CD4-positive, alpha-beta T cell treated with Interleukin-2 at 100 ng/mL for 4 hours (primary cell): ENCODE measurements around the gene PWP1.

Source experiments
- DNase-seq: peaks from one replicate; pipeline ENCODE4 v3.0.0-alpha.2; 2020; ENCODE audit warnings: low spot score

PWP1 gene

DNA sequence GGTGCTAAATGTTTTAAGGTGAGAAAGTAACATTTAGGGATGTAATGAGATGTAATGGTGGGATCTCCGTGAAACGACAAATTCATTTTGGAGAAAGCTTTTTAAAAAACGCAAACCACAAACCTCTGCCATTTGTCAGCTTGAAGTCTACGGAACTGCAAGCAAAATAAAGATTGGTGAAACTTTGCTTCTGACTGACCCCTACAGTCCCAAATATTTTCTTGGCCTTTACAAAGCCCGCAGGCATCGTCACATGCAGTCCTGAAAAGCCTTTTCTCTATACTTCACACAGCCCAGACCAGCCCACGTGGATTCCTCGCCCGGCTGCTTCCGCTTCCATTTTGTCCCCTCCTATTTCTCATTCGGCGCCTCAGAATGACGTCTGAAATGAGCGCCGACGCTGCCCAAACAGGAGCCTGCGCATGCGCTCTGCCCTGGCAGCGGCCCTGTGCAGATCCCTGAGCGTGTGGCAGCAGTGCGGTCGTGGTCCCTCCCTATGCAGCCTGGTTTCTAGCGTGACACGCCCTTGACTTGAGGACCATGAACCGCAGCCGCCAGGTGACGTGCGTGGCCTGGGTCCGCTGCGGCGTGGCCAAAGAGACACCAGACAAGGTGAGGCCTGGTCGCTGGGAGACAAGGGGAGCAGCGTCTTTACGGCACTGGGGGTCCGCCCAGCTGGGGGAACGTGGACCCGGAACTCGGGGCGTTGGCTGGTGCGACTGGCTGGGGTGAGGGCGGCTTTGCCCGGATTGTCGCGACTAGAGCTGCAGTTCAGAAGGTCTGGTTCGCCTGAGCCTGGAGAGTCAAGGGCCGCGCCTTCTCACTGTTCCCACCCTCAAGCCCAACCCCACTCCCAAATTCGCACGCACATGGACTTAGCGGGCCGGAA, at the start of gene PWP1:
Gene PWP1 (plus strand): TSS at position 440 of the 889 bp plus-strand sequence. CDS start 101 bp downstream, at position 541.
- DNase-seq: peak; percentile 96

DNA sequence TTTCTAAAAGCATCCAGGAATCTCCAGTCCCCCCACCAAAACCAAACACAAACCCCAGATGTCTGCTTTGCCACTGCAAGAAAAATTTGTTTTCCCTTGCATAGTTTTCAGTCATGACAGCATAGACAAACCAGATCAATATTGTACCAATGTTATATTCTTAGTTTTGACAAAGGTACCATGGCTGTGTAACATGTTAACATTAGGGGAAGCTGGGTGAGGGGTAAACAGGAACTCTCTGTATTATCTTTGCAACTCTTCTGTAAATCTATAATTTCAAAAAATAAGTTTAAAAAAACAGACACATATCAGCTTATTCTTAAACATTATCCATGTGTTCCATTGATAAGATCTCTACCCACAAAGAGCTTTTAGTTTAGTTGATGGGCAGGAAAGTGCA, 44.4 kb upstream of the PWP1 start:
- DNase-seq: no peak

DNA sequence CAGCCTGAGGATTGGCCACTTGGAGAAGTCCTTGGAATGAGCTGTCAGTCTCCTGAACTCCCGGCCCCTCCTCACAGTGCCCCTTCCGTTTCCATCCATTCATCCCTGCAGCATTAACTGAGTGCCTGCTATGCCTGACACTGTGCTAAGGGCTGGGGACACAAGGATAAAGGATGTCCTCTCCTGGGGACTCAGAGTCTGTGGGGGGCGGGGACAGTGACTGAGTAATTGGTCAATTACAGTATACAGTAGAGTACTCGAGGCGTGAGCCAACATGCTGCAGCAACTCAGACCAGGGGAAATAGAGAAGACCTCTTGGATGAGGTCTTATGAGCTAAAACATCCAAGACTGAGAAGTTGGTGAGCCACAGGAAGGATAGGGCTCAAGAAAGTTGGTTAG, 43.4 kb upstream of the PWP1 start:
- no peak for DNase-seq

GRCh38 chr12:107645630-107646333, 39.8 kb upstream of the PWP1 start:
- DNase-seq: no peak

DNA sequence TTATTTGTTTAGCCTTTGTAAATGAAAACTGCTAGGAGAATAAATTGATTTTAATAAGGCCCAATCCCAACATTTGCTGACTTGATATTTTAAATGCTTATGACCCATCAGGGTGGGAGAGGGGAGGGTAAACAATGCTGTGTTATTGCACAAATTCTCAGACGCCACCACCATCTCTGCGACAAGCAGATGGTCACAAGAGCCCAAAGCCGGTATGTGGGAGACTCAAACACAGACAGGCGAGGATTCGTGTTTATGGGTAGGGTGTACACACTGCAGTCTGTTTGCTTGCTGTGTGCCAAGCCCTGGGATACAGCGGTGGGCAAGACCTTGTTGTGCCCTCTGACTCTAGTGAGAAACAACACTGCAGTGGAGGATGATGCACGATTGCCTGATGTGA, 39.2 kb upstream of the PWP1 start:
- no peak for DNase-seq

GRCh38 chr12:107649661-107650061, 35.9 kb upstream of the PWP1 start:
- DNase-seq: no peak

GRCh38 chr12:107650977-107651376, 34.6 kb upstream of the PWP1 start:
- no peak for DNase-seq

DNA sequence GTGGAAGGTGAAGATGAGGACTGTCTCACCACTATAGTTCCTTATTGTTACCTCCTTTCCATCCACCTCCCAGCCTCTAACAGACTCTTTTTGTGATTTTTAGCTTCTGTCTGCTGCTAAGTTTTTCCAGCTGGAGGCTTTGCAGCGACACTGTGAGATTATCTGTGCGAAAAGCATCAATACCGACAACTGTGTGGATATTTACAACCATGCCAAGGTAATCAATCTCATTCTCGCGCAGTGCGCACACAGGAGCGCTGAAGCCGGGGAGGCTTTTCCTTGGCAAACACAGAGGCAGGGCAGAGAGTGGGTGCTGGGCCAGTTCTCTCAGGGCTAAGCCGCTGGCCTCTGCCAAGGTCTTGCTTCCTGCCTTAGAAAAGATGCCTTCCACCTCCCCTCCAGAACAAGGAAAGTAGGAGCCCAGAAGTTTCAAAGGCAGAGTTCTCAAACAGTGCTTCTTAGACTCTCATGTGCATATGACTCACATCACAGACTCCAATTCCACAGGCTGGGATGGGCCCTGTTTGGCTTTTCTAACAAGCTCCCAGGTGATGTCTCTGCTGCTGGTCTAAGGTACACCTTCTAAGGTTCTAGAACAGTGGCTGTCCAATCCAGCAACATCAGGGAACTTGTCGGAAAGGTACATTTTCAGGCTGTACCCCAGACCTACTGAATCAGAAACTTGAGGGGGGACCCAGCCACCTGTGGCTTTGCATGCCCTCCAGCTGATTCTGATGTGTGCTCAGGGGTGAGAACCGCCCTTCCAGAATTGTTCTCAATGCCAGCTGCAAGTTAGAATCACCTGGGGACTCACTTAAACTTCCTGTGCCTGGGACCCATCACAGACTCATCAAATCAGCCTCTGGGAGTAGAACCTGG, 33.8 kb upstream of the PWP1 start:
- DNase-seq: no peak

- DNase-seq: no peak
Observed at GRCh38 chr12:107653519-107653918, 32.1 kb upstream of the PWP1 start.

DNA sequence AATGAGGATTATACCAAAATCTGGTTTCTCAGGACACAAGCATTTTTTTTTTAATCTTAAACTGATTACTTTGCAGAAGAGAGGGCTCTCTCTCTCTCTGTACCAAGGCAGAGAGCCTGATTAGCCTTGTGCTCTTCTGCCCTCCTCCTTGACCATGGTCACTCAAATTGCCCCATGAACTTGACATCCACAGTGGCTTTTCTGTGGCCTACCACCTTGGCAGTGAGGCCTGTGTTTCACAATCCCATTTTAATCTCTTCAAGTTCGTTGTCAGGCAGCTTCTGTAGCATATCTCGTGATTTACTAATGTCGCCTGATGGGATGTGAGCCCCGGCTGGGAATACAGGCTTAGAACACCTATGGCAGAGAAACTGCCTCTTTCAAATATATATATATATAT, 30.7 kb upstream of the PWP1 start:
- DNase-seq: no peak

- no peak for DNase-seq
Observed at GRCh38 chr12:107655281-107656065, 30.1 kb upstream of the PWP1 start.

DNA sequence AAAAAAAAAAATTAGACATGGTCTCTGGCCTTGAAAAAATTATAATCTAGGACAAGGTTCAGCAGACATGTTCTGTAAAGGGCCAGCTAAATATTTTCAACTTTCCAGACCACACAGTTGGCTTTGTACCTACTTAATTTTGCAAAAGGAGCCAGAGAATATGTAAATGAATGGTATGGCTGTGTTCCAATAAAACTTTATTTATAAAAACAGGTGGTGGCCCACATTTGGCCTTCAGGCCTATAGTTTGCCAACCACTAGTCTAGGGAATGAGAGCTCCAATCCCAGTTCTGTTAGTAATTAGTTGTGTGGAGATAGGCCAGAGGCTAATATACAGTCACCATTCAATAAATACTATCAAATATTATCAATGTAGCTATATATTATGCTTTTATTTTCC, 29.3 kb upstream of the PWP1 start:
- DNase-seq: no peak

DNA sequence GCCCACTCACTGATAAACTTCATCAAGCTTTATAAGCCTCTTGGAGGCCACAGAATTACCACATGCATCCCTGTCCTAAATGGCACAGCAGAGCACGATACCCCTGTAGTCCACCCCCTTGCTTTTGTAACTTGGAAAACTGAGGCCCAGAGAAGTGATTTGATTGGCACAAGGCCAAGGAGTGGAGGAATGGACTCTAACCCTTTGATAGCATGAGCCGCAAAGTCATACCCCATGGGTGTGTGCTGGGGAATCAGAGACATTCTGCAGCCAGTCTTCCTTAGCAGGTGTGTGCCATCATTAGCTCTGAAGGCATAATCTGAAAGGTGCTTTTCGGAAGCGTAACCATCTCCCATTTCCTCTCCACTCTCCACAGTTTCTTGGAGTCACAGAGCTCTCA, 28.5 kb upstream of the PWP1 start:
- no peak for DNase-seq

DNA sequence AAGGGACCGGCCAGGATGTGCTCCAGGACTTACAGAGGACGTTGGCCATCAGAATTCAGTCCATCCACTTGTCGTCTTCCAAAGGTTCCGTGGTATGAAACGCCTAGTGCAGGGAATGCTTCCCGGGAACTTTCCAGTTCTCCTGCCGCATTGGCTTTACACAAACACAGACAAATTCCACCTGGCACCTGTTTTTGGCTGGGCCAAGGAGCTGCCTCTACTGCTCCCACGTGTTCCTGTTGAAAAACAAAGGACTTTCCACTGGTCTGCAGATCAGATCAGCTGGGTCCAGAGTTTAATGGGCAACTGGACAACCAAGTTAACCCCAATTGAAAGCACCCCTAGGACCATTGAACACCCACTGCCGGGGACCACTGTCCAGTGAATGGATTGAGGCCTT, 28.0 kb upstream of the PWP1 start:
- no peak for DNase-seq

- DNase-seq: no peak
Observed at GRCh38 chr12:107660235-107660634, 25.4 kb upstream of the PWP1 start.

- no peak for DNase-seq
Observed at GRCh38 chr12:107660861-107661415, 24.7 kb upstream of the PWP1 start.

DNA sequence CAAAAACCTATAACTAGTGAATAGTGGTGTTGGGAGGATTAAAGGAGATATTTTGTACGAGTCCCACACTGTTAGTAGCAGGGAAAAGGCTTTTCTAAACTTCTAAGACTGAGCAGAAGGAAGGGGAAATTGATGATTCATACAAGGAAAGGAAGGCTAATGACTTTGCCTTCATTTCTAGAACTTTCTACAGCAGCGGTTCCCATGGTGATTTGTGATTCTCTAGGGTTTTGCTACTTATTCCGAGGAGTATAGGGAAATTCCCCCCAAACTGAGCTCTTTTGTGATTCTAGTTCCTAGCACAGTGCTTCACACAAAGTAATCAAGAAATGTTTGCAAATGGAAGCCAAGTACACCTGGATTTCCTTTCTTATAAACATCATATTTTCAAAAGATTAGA, 23.8 kb upstream of the PWP1 start:
- no peak for DNase-seq

DNA sequence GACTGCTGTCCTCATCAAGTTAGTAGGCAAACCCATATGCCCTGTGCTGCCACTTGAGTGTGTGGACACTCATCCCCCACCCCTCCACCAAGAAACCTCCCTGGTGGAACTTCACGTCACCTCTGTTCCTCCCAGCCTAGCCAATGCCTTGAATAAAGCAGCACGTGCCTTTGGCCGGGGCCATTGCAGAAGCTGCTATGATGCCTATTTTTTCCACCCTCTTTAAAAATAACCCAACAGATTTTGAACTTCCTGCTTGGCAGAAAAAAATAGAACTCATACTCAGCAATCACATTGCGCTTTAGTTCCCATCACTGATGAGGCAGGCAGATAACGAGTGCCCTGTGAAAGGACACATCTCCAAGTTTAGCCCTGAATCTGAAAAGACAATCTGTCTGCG, 23.1 kb upstream of the PWP1 start:
- DNase-seq: no peak

GRCh38 chr12:107663277-107663676, 22.3 kb upstream of the PWP1 start:
- DNase-seq: no peak

GRCh38 chr12:107666009-107666408, 19.6 kb upstream of the PWP1 start:
- DNase-seq: no peak

- no peak for DNase-seq
Observed at GRCh38 chr12:107667464-107667863, 18.1 kb upstream of the PWP1 start.
